Fibroblast of skin of right biceps (primary cell): Measurements from ENCODE around the gene LDB1.
A peak's percentile ranks its signal among the peaks of the same experiment; 100 is the strongest.

ENCODE experiments used
- DNase-seq: peaks from one replicate; pipeline ENCODE4 v3.0.0-alpha.2; 2013

Gene LDB1

GRCh38 chr10:102134416-102134815, 14.2 kb upstream of the LDB1 start:
- DNase-seq = no peak

DNA sequence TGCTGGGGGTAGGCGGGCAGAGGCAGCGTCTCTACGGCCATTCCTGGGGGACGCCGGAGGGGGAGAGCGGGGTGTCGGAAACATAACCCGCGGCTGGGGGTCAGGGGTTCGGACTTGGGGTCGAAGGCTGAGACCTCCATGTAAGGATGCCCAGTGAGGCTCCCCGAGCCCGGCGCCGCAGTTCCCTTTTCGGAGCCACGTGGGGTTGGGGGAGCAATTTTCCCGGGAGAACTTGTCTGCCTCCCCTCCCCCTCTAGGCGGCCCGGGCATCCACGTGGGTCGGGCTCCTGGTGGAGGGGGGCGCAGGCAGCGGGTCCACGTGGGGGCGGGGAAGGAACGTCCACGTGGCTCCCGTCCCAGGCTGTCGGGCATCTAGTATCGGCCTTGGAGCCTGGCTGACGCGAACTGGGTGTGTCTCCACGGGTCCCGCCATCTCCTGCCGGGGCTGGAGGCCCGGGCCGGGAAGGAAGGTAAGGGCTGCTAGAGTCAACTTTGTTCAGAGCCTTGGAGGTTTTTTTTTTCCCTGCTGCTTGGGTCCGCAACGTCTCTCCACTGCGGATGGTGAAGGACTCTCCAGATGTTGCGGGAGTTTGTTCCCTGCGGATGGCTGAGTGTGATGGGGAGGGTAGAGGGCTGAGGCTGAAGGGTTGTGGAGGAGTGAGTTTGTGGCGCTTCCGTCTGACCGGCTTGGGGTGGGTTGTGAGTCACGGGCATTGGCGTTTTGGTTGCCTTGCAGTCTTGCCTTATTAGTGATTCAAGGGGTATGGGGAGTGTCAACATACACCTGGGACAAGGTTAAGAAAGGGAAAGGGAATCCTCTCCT, 13.4 kb upstream of the LDB1 start:
- peak; percentile 86 for DNase-seq

DNA sequence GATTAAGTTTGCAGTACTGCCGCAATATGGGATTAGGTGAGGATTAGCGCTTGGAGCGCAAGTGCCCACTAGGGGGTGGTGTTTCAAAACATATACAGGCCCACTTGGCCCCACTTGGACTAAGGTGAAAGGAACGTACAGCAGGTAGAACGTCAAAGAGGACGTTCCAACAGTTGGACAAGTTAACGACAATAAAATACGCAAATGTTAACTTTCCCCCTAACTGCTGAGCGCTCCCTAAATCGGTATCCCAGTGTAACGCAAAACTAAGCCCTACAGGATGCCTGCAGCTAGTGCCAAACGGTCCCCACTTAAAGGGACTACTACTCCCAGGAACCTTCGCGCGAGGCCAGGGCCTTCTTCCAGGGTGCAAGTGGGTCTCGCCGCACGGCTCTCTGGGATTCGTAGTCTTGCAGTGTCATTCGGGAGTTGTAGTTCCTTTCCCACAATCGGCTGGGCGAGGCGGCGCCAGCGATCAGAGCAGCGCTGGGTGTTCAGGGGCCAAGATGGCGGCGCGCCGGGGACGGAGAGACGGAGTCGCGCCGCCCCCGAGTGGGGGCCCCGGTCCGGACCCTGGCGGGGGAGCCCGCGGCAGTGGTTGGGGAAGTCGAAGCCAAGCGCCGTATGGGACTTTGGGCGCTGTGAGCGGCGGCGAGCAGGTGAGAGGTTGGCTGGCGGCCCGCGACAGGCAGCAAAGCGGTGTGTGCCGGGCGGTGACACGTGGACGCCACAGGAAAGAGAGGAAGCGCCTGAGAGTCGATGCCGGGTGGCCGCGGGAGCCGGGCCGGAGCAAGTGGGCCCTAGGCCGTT, 12.6 kb upstream of the LDB1 start, which contains the start of gene PPRC1:
TSS of gene PPRC1 (plus strand) at position 478 of the 810 bp plus-strand sequence. CDS start at position 507, 29 bp downstream.
- peak; percentile 99 for DNase-seq

GRCh38 chr10:102132193-102132562, 12.0 kb upstream of the LDB1 start:
- no peak for DNase-seq

- DNase-seq = peak; percentile 66
These were observed 11.4 kb upstream of the LDB1 start for GRCh38 chr10:102131286-102132170.

- no peak for DNase-seq
These were observed 3.1 kb upstream of the LDB1 start for GRCh38 chr10:102123223-102123622.

GRCh38 chr10:102122450-102122849, 2.3 kb upstream of the LDB1 start:
- DNase-seq = no peak

DNA sequence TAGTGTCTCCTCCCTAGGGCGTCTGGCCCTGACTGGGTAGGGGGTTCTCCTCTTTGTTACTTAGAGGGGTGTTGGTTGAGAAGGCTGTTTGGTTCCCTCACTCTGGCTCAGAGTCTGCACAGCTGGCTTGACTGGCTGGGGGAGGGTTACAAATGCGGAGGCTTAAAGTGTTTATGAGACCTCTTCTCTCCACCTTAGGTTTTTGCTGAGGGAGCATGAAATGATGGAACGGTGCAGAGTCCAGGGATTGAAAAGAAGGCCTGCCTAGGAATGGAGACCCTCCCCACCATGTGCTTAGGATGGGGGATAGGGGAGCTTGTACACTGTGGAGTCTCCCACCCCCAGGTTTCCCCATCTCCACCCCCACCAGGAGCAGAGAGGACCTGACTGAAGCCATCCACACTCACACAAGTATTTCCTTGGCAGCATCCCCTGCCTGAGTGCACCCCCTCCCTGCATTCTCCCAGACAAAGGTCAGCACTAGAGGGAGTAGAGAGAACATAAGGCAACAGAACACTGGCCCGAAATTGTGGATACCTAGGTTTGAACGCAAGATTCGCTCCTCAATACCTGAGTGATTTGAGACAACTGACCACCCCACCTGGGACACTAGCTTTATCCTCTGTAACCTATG, 1.7 kb upstream of the LDB1 start:
- DNase-seq = peak; percentile 77

GRCh38 chr10:102120991-102121738, 997 bp upstream of the LDB1 start:
- peak; percentile 95 for DNase-seq

DNA sequence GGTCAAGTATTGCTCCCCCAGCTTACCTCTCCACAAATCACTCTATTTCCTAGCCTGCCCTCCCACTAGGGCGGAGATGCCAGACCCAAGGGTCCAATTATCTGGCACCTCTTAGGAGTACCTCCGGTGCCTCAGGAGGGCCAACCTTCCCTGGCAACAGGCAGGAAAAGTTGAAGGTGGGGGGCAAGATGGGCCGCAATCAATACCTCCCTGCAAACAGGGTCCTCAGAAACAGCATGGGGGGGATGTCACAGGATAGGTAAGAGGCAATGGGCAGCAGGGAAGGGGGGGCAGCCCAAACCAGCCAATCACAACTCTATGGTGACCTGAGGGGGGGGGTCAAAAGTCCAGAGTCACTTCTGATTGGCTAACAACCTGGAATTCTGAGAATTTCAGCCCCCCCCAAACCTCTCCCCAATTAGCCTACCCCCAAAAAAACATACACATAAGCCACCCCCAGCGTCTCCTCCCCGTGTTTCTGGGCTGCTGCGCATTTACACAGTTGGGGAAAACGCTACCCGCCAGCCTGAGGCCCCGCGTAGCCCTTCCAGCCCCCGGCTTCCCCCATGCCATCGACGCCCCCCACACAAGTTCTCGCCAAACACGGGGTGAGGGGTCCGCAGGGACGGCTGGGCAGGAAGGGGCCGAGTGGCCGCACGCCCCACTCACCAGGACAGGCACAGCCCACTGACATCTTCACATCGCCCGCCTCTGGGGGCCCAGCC, 589 bp downstream of the LDB1 start:
- DNase-seq = peak; percentile 90

DNA sequence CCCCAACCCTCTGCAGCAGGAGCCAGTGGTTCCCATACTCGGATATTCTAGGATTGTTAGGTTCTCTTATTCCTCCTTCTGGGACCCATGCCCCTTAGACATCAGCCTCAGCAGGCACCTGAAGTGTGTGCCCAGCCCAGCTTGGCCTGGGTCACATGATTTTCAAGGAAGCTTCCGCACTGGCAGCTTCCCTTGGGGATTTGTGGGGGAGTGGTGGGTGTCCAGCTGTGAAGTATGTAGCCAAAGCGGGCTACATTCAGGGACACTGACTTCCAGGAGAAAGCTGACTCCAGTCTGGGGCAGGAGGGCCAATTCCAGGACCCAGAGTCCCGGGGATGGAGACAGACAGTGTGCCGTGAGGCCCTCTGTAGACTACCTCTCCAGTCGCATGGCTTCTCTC, 1.3 kb downstream of the LDB1 start:
- DNase-seq = peak; percentile 40

GRCh38 chr10:102117391-102118159, 2.6 kb downstream of the LDB1 start:
- peak; percentile 94 for DNase-seq

- DNase-seq = no peak
These were observed 3.5 kb downstream of the LDB1 start for GRCh38 chr10:102116656-102117055.

DNA sequence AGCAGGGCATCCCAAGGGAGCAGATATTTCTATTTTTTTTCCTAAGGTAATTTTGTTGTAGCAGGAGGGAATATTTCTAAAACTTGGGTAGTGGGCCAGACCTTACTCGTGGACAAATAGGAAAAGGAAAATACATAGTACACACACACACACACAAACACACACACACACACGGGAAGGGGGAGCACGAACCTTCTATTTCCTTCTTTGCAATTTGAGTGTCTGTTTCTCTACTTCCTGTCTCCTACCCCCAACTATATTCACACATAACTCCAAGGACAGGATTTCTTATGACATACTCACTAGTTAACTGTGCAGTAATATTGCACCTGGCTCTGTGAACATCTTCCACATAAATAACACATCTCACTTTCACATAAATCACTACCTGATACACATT, 4.4 kb downstream of the LDB1 start:
- peak; percentile 50 for DNase-seq

- peak; percentile 88 for DNase-seq
These were observed 5.1 kb downstream of the LDB1 start for GRCh38 chr10:102114861-102115618.

DNA sequence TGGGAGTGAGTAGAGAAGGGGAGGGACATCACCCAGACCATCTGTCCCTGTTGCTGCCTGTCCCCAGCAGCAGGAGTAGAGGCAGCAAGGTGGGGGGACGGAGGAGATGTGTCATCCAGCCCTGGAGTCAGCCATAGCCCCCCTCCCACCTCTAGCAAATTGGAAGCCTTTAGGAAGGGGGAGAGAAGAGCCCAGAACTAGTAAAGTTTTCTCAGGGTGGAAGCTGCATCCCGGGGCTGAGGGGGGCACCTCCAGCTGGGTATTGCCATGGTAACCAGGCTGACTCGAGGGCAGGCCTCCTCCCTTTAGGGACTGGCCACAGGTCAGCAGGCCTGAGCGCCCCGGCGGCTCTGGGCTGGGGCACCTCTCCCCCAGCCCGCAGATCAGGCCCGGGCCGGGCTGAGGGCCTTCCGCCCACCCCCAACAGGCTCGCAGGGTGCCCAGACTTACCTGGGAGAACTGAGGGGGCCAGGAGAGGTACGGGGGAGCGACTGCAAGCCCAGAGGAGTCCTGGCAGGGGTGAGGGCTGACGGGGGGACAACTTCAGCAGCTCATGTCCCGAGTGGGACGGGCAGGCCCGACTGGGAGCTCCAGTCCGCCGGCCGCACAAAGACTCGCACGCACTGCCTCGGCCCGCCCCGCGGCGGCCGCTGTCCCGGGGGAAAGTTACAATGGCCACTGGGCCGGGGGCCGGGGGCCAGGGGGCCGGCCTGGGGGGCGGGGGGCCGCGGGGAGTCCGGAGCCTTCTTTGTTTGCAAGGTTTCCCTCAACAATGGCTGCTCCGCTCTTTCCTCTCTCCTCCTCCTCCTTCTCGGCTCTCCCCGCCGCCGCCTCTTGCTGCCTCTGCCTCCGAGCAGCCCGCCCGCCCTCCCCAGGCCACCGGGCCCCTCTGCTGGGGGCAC, 6.0 kb downstream of the LDB1 start:
- peak; percentile 40 for DNase-seq

DNA sequence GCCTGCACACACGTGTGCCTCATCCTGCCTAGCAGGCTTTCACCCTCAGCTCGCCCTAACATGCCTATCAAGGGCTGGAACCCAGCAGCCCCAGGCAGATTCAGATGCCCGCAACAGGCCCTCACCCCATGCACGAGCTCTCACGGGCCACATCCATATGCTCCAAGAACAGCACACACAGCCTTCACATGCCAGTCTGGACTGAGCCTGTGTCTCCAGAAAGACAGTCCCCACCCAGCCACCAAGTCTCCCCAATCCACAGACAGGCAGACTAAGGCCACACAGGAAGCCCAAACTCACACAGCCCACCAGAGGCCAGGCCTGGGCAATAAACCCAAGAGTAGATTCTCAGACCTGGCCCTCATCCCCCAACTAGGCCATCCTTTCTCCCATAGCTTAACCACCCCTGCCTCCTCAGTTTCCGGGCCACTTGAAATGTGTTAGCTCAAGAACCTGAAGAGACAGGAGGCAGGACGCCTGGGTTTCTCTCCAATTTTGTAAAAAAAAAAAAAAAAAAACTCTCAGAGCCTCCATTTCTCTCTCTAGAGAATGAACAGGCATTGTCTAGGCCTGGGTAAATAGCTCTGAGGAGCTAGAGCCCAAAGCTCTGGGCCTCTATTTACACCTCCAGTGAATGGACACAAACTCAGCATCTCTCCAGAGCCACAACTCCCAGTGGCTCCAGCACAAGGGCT, 6.8 kb downstream of the LDB1 start:
- DNase-seq = no peak
